Measurements from ENCODE around the gene TMEFF2. TPM values are rescaled to one million over a fixed set of nuclear protein-coding genes. Genes with fewer than 3 reads are reported as not detected.

TMEFF2 gene
- total RNA-seq, 1 donor from 2014 or later: not detected

- no peak for DNase-seq
- H3K4me1 Mint-ChIP-seq: no peaks in the 10 kb centered on the region
- H3K9me3 Mint-ChIP-seq: no peaks in the 10 kb centered on the region
- H3K36me3 Mint-ChIP-seq (ENCODE audit: low read depth): no peaks in the 10 kb centered on the region
- no peak overlapping the region for H3K27ac Mint-ChIP-seq
- H3K27me3 Mint-ChIP-seq: peaks cover 9% of the 10 kb centered on the region
- intact Hi-C loops (cut with micrococcal nuclease): no loop called here
- H3K4me3 Mint-ChIP-seq: no peak overlapping the region
Observed at GRCh38 chr2:191959209-191959608, 235.5 kb downstream of the TMEFF2 start.

GRCh38 chr2:191957996-191958860 lies 236.5 kb downstream of the TMEFF2 start:
- intact Hi-C loops (cut with micrococcal nuclease): no loop called here
- Mint-ChIP-seq H3K4me3 (no peak overlapping the region), H3K27ac (no peak overlapping the region), H3K36me3 (ENCODE audit: low read depth) (no peaks in the 10 kb centered on the region), H3K9me3 (no peaks in the 10 kb centered on the region), H3K27me3 (peaks cover 9% of the 10 kb centered on the region), H3K4me1 (no peaks in the 10 kb centered on the region)
- no peak for DNase-seq

- Mint-ChIP-seq H3K4me3 (no peak overlapping the region), H3K4me1 (no peaks in the 10 kb centered on the region), H3K27ac (no peak overlapping the region), H3K9me3 (no peaks in the 10 kb centered on the region), H3K27me3 (peaks cover 13% of the 10 kb centered on the region), H3K36me3 (ENCODE audit: low read depth) (no peaks in the 10 kb centered on the region)
- intact Hi-C loops (cut with micrococcal nuclease): no loop called here
- no peak for DNase-seq
Observed at GRCh38 chr2:191954451-191954850, 240.3 kb downstream of the TMEFF2 start.

- Mint-ChIP-seq H3K27ac (no peak overlapping the region), H3K9me3 (no peaks in the 10 kb centered on the region), H3K27me3 (peaks cover 9% of the 10 kb centered on the region), H3K36me3 (ENCODE audit: low read depth) (no peaks in the 10 kb centered on the region), H3K4me3 (no peak overlapping the region), H3K4me1 (no peaks in the 10 kb centered on the region)
- intact Hi-C loops (cut with micrococcal nuclease): no loop called here
- DNase-seq: no peak
Observed at GRCh38 chr2:191952515-191953270, 242.0 kb downstream of the TMEFF2 start.

GRCh38 chr2:191951832-191952231 lies 242.9 kb downstream of the TMEFF2 start:
- no peak for DNase-seq
- H3K36me3 Mint-ChIP-seq (ENCODE audit: low read depth): no peaks in the 10 kb centered on the region
- no peak overlapping the region for H3K4me3 Mint-ChIP-seq
- H3K27ac Mint-ChIP-seq: no peak overlapping the region
- H3K4me1 Mint-ChIP-seq: no peaks in the 10 kb centered on the region
- intact Hi-C loops (cut with micrococcal nuclease): no loop called here
- H3K27me3 Mint-ChIP-seq: peaks cover 9% of the 10 kb centered on the region
- H3K9me3 Mint-ChIP-seq: no peaks in the 10 kb centered on the region

GRCh38 chr2:191951376-191951775 lies 243.4 kb downstream of the TMEFF2 start:
- H3K27me3 Mint-ChIP-seq: peaks cover 9% of the 10 kb centered on the region
- no peaks in the 10 kb centered on the region for H3K9me3 Mint-ChIP-seq
- no peaks in the 10 kb centered on the region for H3K36me3 Mint-ChIP-seq (ENCODE audit: low read depth)
- no peaks in the 10 kb centered on the region for H3K4me1 Mint-ChIP-seq
- intact Hi-C loops (cut with micrococcal nuclease): no loop called here
- no peak overlapping the region for H3K4me3 Mint-ChIP-seq
- H3K27ac Mint-ChIP-seq: no peak overlapping the region
- no peak for DNase-seq

- no peak for DNase-seq
- Mint-ChIP-seq H3K27ac (no peak overlapping the region), H3K9me3 (no peaks in the 10 kb centered on the region), H3K4me1 (no peaks in the 10 kb centered on the region), H3K27me3 (peaks cover 9% of the 10 kb centered on the region), H3K4me3 (no peak overlapping the region), H3K36me3 (ENCODE audit: low read depth) (no peaks in the 10 kb centered on the region)
- intact Hi-C loops (cut with micrococcal nuclease): no loop called here
Observed at GRCh38 chr2:191950132-191950874, 244.4 kb downstream of the TMEFF2 start.

GRCh38 chr2:191947235-191947634 lies 247.5 kb downstream of the TMEFF2 start:
- Mint-ChIP-seq H3K4me3 (no peak overlapping the region), H3K36me3 (ENCODE audit: low read depth) (no peaks in the 10 kb centered on the region), H3K27me3 (peaks cover 16% of the 10 kb centered on the region), H3K27ac (no peak overlapping the region), H3K9me3 (no peaks in the 10 kb centered on the region), H3K4me1 (no peaks in the 10 kb centered on the region)
- no peak for DNase-seq
- intact Hi-C loops (cut with micrococcal nuclease): no loop called here

- intact Hi-C loops (cut with micrococcal nuclease): no loop called here
- H3K4me3 Mint-ChIP-seq: no peak overlapping the region
Observed at GRCh38 chr2:191946471-191947182, 248.1 kb downstream of the TMEFF2 start.

GRCh38 chr2:191945623-191946022 lies 249.1 kb downstream of the TMEFF2 start:
- Mint-ChIP-seq H3K4me3 (no peak overlapping the region), H3K9me3 (no peaks in the 10 kb centered on the region), H3K27me3 (peaks cover 11% of the 10 kb centered on the region), H3K36me3 (ENCODE audit: low read depth) (no peaks in the 10 kb centered on the region), H3K27ac (no peak overlapping the region), H3K4me1 (no peaks in the 10 kb centered on the region)
- no peak for DNase-seq
- intact Hi-C loops (cut with micrococcal nuclease): no loop called here

More at GRCh38 chr2:191946471-191947182, 248.1 kb downstream of the TMEFF2 start:
- Mint-ChIP-seq H3K9me3 (no peaks in the 10 kb centered on the region), H3K4me1 (no peaks in the 10 kb centered on the region), H3K27me3 (peaks cover 16% of the 10 kb centered on the region), H3K27ac (no peak overlapping the region), H3K36me3 (ENCODE audit: low read depth) (no peaks in the 10 kb centered on the region)
- DNase-seq: no peak

GRCh38 chr2:191942739-191943103 lies 252.0 kb downstream of the TMEFF2 start:
- Mint-ChIP-seq H3K9me3 (no peaks in the 10 kb centered on the region), H3K27ac (no peak overlapping the region)

GRCh38 chr2:191942090-191942738 lies 252.5 kb downstream of the TMEFF2 start:
- no peak for DNase-seq
- Mint-ChIP-seq H3K27me3 (peaks cover 16% of the 10 kb centered on the region), H3K27ac (no peak overlapping the region), H3K9me3 (no peaks in the 10 kb centered on the region), H3K4me3 (no peak overlapping the region), H3K36me3 (ENCODE audit: low read depth) (no peaks in the 10 kb centered on the region), H3K4me1 (no peaks in the 10 kb centered on the region)
- intact Hi-C loops (cut with micrococcal nuclease): no loop called here

More at GRCh38 chr2:191942739-191943103, 252.0 kb downstream of the TMEFF2 start:
- intact Hi-C loops (cut with micrococcal nuclease): no loop called here
- H3K36me3 Mint-ChIP-seq (ENCODE audit: low read depth): no peaks in the 10 kb centered on the region
- no peak for DNase-seq
- no peak overlapping the region for H3K4me3 Mint-ChIP-seq
- H3K27me3 Mint-ChIP-seq: peaks cover 16% of the 10 kb centered on the region
- H3K4me1 Mint-ChIP-seq: no peaks in the 10 kb centered on the region

GRCh38 chr2:191941376-191941929 lies 253.3 kb downstream of the TMEFF2 start:
- no peaks in the 10 kb centered on the region for H3K4me1 Mint-ChIP-seq
- H3K9me3 Mint-ChIP-seq: no peaks in the 10 kb centered on the region
- H3K27me3 Mint-ChIP-seq: peaks cover 16% of the 10 kb centered on the region
- intact Hi-C loops (cut with micrococcal nuclease): no loop called here
- DNase-seq: no peak
- H3K4me3 Mint-ChIP-seq: no peak overlapping the region
- H3K36me3 Mint-ChIP-seq (ENCODE audit: low read depth): no peaks in the 10 kb centered on the region
- H3K27ac Mint-ChIP-seq: no peak overlapping the region
